GM23338 (cell line): Measurements from ENCODE around the gene KCNJ16. TPM values are rescaled to one million over a fixed set of nuclear protein-coding genes. Genes with fewer than 3 reads are reported as not detected.
"Not testable (repeated sequence)": the region's sequence is repeated elsewhere in the genome, so short reads cannot be mapped to it uniquely, and the experiment has no call there.

Experiments used
- ATAC-seq: fragments of 200-7000 bp; cut with Tn5 transposase; 3 replicates; pipeline ENCODE4 v1.9.1; 2020
- DNase-seq: peaks from one replicate; pipeline ENCODE4 v3.0.0-alpha.2; 2015; ENCODE audit warnings: low spot score
- H2AFZ ChIP-seq: fragments of 200-600 bp; sonication (generic); 2 replicates; pipeline ENCODE4 v1.8.0; 2016; ENCODE audit warnings: antibody characterized with exemption, mild to moderate bottlenecking, moderate library complexity
- H3F3A ChIP-seq: fragments of 200-600 bp; sonication (generic); replicated peaks from 2 replicates; pipeline ENCODE4 v1.8.0; 2017; ENCODE audit warnings: antibody characterized with exemption, mixed run types, low read depth
- H3K27ac ChIP-seq: fragments of 200-600 bp; sonication (generic); 2 replicates; pipeline ENCODE4 v1.6.1; 2016; ENCODE audit warnings: low read depth
- H3K27me3 ChIP-seq: fragments of 200-600 bp; sonication (generic); 2 replicates; pipeline ENCODE4 v1.8.0; 2016; ENCODE audit warnings: mild to moderate bottlenecking, mixed run types, moderate library complexity; ENCODE audit not compliant: insufficient read depth
- H3K36me3 ChIP-seq: fragments of 200-600 bp; sonication (generic); 2 replicates; pipeline ENCODE4 v1.8.0; 2016; ENCODE audit warnings: mild to moderate bottlenecking; ENCODE audit not compliant: insufficient read depth
- H3K4me1 ChIP-seq: fragments of 200-600 bp; sonication (generic); 2 replicates; pipeline ENCODE4 v1.8.0; 2016; ENCODE audit warnings: mild to moderate bottlenecking, moderate library complexity; ENCODE audit not compliant: insufficient read depth
- H3K4me2 ChIP-seq: fragments of 200-600 bp; sonication (generic); 2 replicates; pipeline ENCODE4 v1.7.1; 2017; ENCODE audit warnings: mixed run types
- H3K4me3 ChIP-seq: fragments of 200-600 bp; sonication (generic); 2 replicates; pipeline ENCODE4 v1.6.1; 2016; ENCODE audit warnings: mixed run types
- H3K79me2 ChIP-seq: fragments of 200-600 bp; sonication (generic); replicated peaks from 2 replicates; pipeline ENCODE4 v1.8.0; 2017; ENCODE audit warnings: mild to moderate bottlenecking; ENCODE audit not compliant: insufficient read depth
- H3K9me2 ChIP-seq: fragments of 200-600 bp; sonication (generic); 2 replicates; pipeline ENCODE4 v1.8.0; 2017; ENCODE audit not compliant: insufficient read depth
- H4K20me1 ChIP-seq: fragments of 200-600 bp; sonication (generic); replicated peaks from 2 replicates; pipeline ENCODE4 v1.8.0; 2017; ENCODE audit warnings: mild to moderate bottlenecking; ENCODE audit not compliant: insufficient read depth
- H3K27ac Mint-ChIP-seq: 2 replicates; pipeline ENCODE4 v1.8.0; 2020; ENCODE audit warnings: inconsistent platforms, mild to moderate bottlenecking, moderate library complexity, mixed read lengths
- H3K27me3 Mint-ChIP-seq: 3 replicates; pipeline ENCODE4 v1.8.0; 2022; ENCODE audit warnings: low read depth, mild to moderate bottlenecking, moderate library complexity, mixed read lengths, inconsistent platforms; ENCODE audit not compliant: insufficient read depth, poor library complexity
- H3K36me3 Mint-ChIP-seq: 3 replicates; pipeline ENCODE4 v1.8.0; 2021; ENCODE audit warnings: low read depth, mild to moderate bottlenecking, inconsistent platforms, moderate library complexity, mixed read lengths
- H3K4me1 Mint-ChIP-seq: 3 replicates; pipeline ENCODE4 v1.8.0; 2020; ENCODE audit warnings: mild to moderate bottlenecking, inconsistent platforms, mixed read lengths
- H3K4me3 Mint-ChIP-seq: 3 replicates; pipeline ENCODE4 v1.8.0; 2021; ENCODE audit warnings: moderate library complexity, mild to moderate bottlenecking, inconsistent platforms, mixed read lengths
- H3K9me3 Mint-ChIP-seq: 3 replicates; pipeline ENCODE4 v1.8.0; 2020; ENCODE audit warnings: moderate library complexity, mild to moderate bottlenecking, inconsistent platforms, mixed read lengths
- CREB1 ChIP-seq: fragments of 250-450 bp; sonication (Bioruptor Pico); IDR thresholded peaks from 2 replicates; pipeline ENCODE4 v1.5.0; 2020; ENCODE audit warnings: low read depth, mild to moderate bottlenecking, moderate library complexity
- EZH2 ChIP-seq: fragments of 200-600 bp; sonication (generic); IDR thresholded peaks from one replicate; pipeline ENCODE4 v1.8.0; 2017; ENCODE audit warnings: antibody characterized with exemption, mild to moderate bottlenecking, low read depth; ENCODE audit not compliant: unreplicated experiment
- EZH2phosphoT487 ChIP-seq: fragments of 200-600 bp; sonication (generic); IDR thresholded peaks from one replicate; pipeline ENCODE4 v1.8.1; 2018; ENCODE audit warnings: antibody characterized with exemption; ENCODE audit not compliant: unreplicated experiment
- JUNB ChIP-seq: IDR thresholded peaks from one replicate; pipeline ENCODE4 v1.6.1; 2016; ENCODE audit warnings: antibody characterized with exemption; ENCODE audit not compliant: unreplicated experiment
- POLR2AphosphoS5 ChIP-seq: IDR thresholded peaks from 2 replicates; pipeline ENCODE4 v1.6.1; 2016; ENCODE audit warnings: antibody characterized with exemption, low read depth
- STAT1 ChIP-seq: IDR thresholded peaks from one replicate; pipeline ENCODE4 v1.6.1; 2016; ENCODE audit warnings: antibody characterized with exemption; ENCODE audit not compliant: unreplicated experiment
- ZNF114 ChIP-seq: fragments of 250-450 bp; sonication (Bioruptor Pico); IDR thresholded peaks from 2 replicates; pipeline ENCODE4 v1.5.0; 2020; ENCODE audit warnings: mild to moderate bottlenecking, moderate library complexity
- ZNF331 ChIP-seq: fragments of 250-450 bp; sonication (Bioruptor Pico); IDR thresholded peaks from 2 replicates; pipeline ENCODE4 v1.5.0; 2020; ENCODE audit warnings: low read depth, mild to moderate bottlenecking, moderate library complexity
- polyA plus RNA-seq: library from polyadenylated mRNA; unstranded; fragments of >200 nt; fragmentation: Nextera tagmentation; extraction: Ambion mirVana; gene quantifications from 2 replicates; pipeline ENCODE4 v1.2.1, GENCODE V29; 2016
- total RNA-seq: library from RNA; depleted of rRNA; stranded (reverse); fragments of >200 nt; shearing (Covaris generic); gene quantifications from 2 replicates; pipeline ENCODE4 v1.2.3, GENCODE V29; 2014
- TF ChIP-seq, protein P1 (sequence below): IDR thresholded peaks from one replicate; pipeline ENCODE4 v1.6.1; 2018; ENCODE audit warnings: antibody characterized with exemption; ENCODE audit not compliant: unreplicated experiment
- TF ChIP-seq, protein P2 (sequence below), 2 experiments: fragments of 200-600 bp in 1 of 2; sonication (generic) in 1 of 2; conservative IDR thresholded peaks; 2 replicates each; pipeline versions ENCODE4 v1.5.1 to v1.6.1; 2016 to 2017; ENCODE audit warnings: antibody characterized with exemption in 2 of 2, low read depth in 2 of 2, mild to moderate bottlenecking in 2 of 2, moderate library complexity in 1 of 2
- TF ChIP-seq, protein P3 (sequence below): IDR thresholded peaks from 2 replicates; pipeline ENCODE4 v1.6.1; 2016; ENCODE audit warnings: antibody characterized with exemption

Gene KCNJ16
- total and polyA plus RNA-seq, 2 experiments from 2014 or later: not detected

DNA sequence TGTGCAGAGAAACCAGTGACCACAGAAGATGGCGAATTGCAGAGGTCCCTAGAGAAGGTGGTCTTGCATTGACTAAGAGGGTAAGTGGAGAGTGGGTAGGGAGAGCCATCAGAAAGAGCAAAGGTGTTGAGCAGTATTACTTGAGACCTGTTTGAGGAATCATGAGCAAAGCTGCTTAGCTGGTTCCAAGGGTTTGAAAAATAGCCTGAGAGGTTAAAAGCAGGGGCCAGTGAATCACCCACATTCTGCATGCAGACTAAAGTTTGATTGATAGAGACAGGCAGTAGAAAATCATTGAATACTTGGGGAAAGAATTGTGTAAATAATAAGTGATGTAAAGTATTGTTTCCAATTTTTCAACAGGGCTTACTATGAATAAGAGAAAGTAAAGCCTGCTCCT, 34.0 kb upstream of the KCNJ16 start:
- Histone ChIP-seq H3K9me2 (no peaks in the 10 kb centered on the region), H3K4me1 (no peaks in the 10 kb centered on the region), H3K4me2 (no peak overlapping the region), H3K79me2 (no peaks in the 10 kb centered on the region), H3K27me3 (no peaks in the 10 kb centered on the region), H3K36me3 (no peaks in the 10 kb centered on the region), H4K20me1 (no peaks in the 10 kb centered on the region), H3K4me3 (no peak overlapping the region), H2AFZ (no peak overlapping the region; the same call in 1 of the 2 replicates), H3K27ac (no peak overlapping the region), H3F3A (no peaks in the 10 kb centered on the region)
- DNase-seq: no peak
- Mint-ChIP-seq H3K27ac (no peak overlapping the region), H3K27me3 (no peaks in the 10 kb centered on the region), H3K9me3 (no peaks in the 10 kb centered on the region), H3K36me3 (no peaks in the 10 kb centered on the region), H3K4me1 (peaks cover 1% of the 10 kb centered on the region; the same call in 2 of the 3 replicates), H3K4me3 (no peak overlapping the region)
- TF ChIP-seq ZNF114 (no peak), POLR2AphosphoS5 (no peak), EZH2 (no peak), JUNB (no peak), STAT1 (no peak)
- TF ChIP-seq, protein P1, sequence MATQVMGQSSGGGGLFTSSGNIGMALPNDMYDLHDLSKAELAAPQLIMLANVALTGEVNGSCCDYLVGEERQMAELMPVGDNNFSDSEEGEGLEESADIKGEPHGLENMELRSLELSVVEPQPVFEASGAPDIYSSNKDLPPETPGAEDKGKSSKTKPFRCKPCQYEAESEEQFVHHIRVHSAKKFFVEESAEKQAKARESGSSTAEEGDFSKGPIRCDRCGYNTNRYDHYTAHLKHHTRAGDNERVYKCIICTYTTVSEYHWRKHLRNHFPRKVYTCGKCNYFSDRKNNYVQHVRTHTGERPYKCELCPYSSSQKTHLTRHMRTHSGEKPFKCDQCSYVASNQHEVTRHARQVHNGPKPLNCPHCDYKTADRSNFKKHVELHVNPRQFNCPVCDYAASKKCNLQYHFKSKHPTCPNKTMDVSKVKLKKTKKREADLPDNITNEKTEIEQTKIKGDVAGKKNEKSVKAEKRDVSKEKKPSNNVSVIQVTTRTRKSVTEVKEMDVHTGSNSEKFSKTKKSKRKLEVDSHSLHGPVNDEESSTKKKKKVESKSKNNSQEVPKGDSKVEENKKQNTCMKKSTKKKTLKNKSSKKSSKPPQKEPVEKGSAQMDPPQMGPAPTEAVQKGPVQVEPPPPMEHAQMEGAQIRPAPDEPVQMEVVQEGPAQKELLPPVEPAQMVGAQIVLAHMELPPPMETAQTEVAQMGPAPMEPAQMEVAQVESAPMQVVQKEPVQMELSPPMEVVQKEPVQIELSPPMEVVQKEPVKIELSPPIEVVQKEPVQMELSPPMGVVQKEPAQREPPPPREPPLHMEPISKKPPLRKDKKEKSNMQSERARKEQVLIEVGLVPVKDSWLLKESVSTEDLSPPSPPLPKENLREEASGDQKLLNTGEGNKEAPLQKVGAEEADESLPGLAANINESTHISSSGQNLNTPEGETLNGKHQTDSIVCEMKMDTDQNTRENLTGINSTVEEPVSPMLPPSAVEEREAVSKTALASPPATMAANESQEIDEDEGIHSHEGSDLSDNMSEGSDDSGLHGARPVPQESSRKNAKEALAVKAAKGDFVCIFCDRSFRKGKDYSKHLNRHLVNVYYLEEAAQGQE: no peak
- no peak for ATAC-seq

- Histone ChIP-seq H3K4me3 (no peak overlapping the region), H3K4me2 (no peak overlapping the region), H3K79me2 (no peaks in the 10 kb centered on the region), H3K27me3 (no peaks in the 10 kb centered on the region), H3K36me3 (no peaks in the 10 kb centered on the region), H3K27ac (no peak overlapping the region), H3F3A (no peaks in the 10 kb centered on the region), H4K20me1 (no peaks in the 10 kb centered on the region), H3K4me1 (no peaks in the 10 kb centered on the region), H3K9me2 (no peaks in the 10 kb centered on the region), H2AFZ (no peak overlapping the region)
- no peak overlapping the region for H3K27ac Mint-ChIP-seq
- H3K9me3 Mint-ChIP-seq: no peaks in the 10 kb centered on the region
- no peaks in the 10 kb centered on the region for H3K36me3 Mint-ChIP-seq
- DNase-seq (no peak), ATAC-seq (no peak)
- H3K27me3 Mint-ChIP-seq: no peaks in the 10 kb centered on the region
- no peak for TF ChIP-seq ZNF331
- TF ChIP-seq, protein P2, sequence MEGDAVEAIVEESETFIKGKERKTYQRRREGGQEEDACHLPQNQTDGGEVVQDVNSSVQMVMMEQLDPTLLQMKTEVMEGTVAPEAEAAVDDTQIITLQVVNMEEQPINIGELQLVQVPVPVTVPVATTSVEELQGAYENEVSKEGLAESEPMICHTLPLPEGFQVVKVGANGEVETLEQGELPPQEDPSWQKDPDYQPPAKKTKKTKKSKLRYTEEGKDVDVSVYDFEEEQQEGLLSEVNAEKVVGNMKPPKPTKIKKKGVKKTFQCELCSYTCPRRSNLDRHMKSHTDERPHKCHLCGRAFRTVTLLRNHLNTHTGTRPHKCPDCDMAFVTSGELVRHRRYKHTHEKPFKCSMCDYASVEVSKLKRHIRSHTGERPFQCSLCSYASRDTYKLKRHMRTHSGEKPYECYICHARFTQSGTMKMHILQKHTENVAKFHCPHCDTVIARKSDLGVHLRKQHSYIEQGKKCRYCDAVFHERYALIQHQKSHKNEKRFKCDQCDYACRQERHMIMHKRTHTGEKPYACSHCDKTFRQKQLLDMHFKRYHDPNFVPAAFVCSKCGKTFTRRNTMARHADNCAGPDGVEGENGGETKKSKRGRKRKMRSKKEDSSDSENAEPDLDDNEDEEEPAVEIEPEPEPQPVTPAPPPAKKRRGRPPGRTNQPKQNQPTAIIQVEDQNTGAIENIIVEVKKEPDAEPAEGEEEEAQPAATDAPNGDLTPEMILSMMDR (conservative IDR thresholded peaks at IDR 0.05; ENCODE audit: low read depth in 2 of 2): no peak
- TF ChIP-seq EZH2: no peak
- TF ChIP-seq EZH2phosphoT487: no peak
- no peak for TF ChIP-seq STAT1
- TF ChIP-seq, protein P3, sequence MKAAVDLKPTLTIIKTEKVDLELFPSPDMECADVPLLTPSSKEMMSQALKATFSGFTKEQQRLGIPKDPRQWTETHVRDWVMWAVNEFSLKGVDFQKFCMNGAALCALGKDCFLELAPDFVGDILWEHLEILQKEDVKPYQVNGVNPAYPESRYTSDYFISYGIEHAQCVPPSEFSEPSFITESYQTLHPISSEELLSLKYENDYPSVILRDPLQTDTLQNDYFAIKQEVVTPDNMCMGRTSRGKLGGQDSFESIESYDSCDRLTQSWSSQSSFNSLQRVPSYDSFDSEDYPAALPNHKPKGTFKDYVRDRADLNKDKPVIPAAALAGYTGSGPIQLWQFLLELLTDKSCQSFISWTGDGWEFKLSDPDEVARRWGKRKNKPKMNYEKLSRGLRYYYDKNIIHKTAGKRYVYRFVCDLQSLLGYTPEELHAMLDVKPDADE: no peak
- no peak for TF ChIP-seq CREB1 (CRISPR knock-in tag)
- TF ChIP-seq ZNF114: no peak
- no peaks in the 10 kb centered on the region for H3K4me1 Mint-ChIP-seq
- no peak overlapping the region for H3K4me3 Mint-ChIP-seq
These were observed 33.5 kb upstream of the KCNJ16 start for GRCh38 chr17:70041540-70041939.

GRCh38 chr17:70045780-70046179, 29.2 kb upstream of the KCNJ16 start:
- not testable (repeated sequence) for H3K4me2 ChIP-seq, ATAC-seq, H3K9me2 ChIP-seq, H3K27me3 ChIP-seq, H3F3A ChIP-seq, H3K4me1 ChIP-seq, H3K27ac ChIP-seq, H3K27ac Mint-ChIP-seq, H3K27me3 Mint-ChIP-seq, H2AFZ ChIP-seq, H3K9me3 Mint-ChIP-seq, H3K4me3 ChIP-seq, H3K4me1 Mint-ChIP-seq, H3K36me3 Mint-ChIP-seq, H4K20me1 ChIP-seq, H3K4me3 Mint-ChIP-seq, DNase-seq, H3K36me3 ChIP-seq, H3K79me2 ChIP-seq
